Measurements from ENCODE around the gene RB1. TPM values are rescaled to one million over a fixed set of nuclear protein-coding genes. Genes with fewer than 3 reads are reported as not detected.

RB1 gene
- polyA plus RNA-seq, 3 donors, result 18.4 to 38.8 (median 29.9) TPM

- Mint-ChIP-seq H3K4me1 (peaks cover 4% of the 10 kb centered on the region), H3K4me3 (no peak overlapping the region), H3K27ac (no peak overlapping the region), H3K36me3 (no peaks in the 10 kb centered on the region), H3K9me3 (no peaks in the 10 kb centered on the region), H3K27me3 (ENCODE audit: low read depth in 3 of 3) (peaks cover 0 to 3% (median 1%) of the 10 kb centered on the region in 3 donors)
- no peak for DNase-seq
- Histone ChIP-seq H3K9me3 (replicated peaks in 1 of 2; ENCODE audit: control insufficient read depth in 1 of 2, insufficient read depth in 1 of 2, low read length in 2 of 2) (no peaks in the 10 kb centered on the region), H3K4me2 (replicated peaks; ENCODE audit: extremely low read depth, low read length, poor library complexity, severe bottlenecking) (no peak overlapping the region), H2AFZ (ENCODE audit: insufficient read depth, low read depth, low read length, poor library complexity, severe bottlenecking) (no peak overlapping the region), H3K27me3 (ENCODE audit: control insufficient read depth in 2 of 2, insufficient read depth in 2 of 2, low read length in 2 of 2) (no peaks in the 10 kb centered on the region), H3K9ac (ENCODE audit: insufficient read depth, low read length, poor library complexity, severe bottlenecking) (no peak overlapping the region), H3K27ac (ENCODE audit: low read depth in 1 of 2, low read length in 2 of 2) (no peak overlapping the region), H3K4me3 (replicated peaks in 1 of 3; ENCODE audit: low read depth in 2 of 3, low read length in 3 of 3) (no peak overlapping the region), H3K36me3 (replicated peaks in 1 of 2; ENCODE audit: control insufficient read depth in 1 of 2, insufficient read depth in 2 of 2, low read length in 2 of 2) (no peaks in the 10 kb centered on the region), H4K20me1 (ENCODE audit: insufficient read depth, low read length) (no peaks in the 10 kb centered on the region), H3K79me2 (ENCODE audit: insufficient read depth, low read length) (no peaks in the 10 kb centered on the region), H3K4me1 (ENCODE audit: control insufficient read depth in 1 of 2, insufficient read depth in 2 of 2, low read length in 2 of 2) (no peaks in the 10 kb centered on the region)
- no CpG with 5 or more reads among the region's 4 CpGs for WGBS (ENCODE audit: insufficient coverage)
- intact Hi-C loops (cut with micrococcal nuclease), result no loop called here
- no peak for TF ChIP-seq CTCF (IDR thresholded peaks at IDR 0.05)
Measured at GRCh38 chr13:48297131-48297786, 6.3 kb upstream of the RB1 start.

- H3K4me3 Mint-ChIP-seq, result no peak overlapping the region
- H3K4me2 ChIP-seq (replicated peaks; ENCODE audit: extremely low read depth, low read length, poor library complexity, severe bottlenecking), result no peak overlapping the region
- no peak overlapping the region for H3K9ac ChIP-seq (ENCODE audit: insufficient read depth, low read length, poor library complexity, severe bottlenecking)
- peaks cover 2 to 8% of the 10 kb centered on the region in 2 donors for H3K4me1 ChIP-seq (ENCODE audit: control insufficient read depth in 1 of 2, insufficient read depth in 2 of 2, low read length in 2 of 2)
- H3K36me3 ChIP-seq (replicated peaks in 1 of 2; ENCODE audit: control insufficient read depth in 1 of 2, insufficient read depth in 2 of 2, low read length in 2 of 2), result no peaks in the 10 kb centered on the region
- H3K27ac ChIP-seq (ENCODE audit: low read depth in 1 of 2, low read length in 2 of 2), result no peak overlapping the region
- no peaks in the 10 kb centered on the region for H4K20me1 ChIP-seq (ENCODE audit: insufficient read depth, low read length)
- no peak for TF ChIP-seq CTCF (IDR thresholded peaks at IDR 0.05)
- no peaks in the 10 kb centered on the region for H3K9me3 ChIP-seq (replicated peaks in 1 of 2; ENCODE audit: control insufficient read depth in 1 of 2, insufficient read depth in 1 of 2, low read length in 2 of 2)
- intact Hi-C loops (cut with micrococcal nuclease), result no loop called here
- no CpG with 5 or more reads among the region's 2 CpGs for WGBS (ENCODE audit: insufficient coverage)
- H3K27ac Mint-ChIP-seq, result no peak overlapping the region
- peaks cover 12% of the 10 kb centered on the region for H3K4me1 Mint-ChIP-seq
- no peak for DNase-seq
- no peak overlapping the region for H3K4me3 ChIP-seq (replicated peaks in 1 of 3; ENCODE audit: low read depth in 2 of 3, low read length in 3 of 3)
- peaks cover 12% of the 10 kb centered on the region for H3K79me2 ChIP-seq (ENCODE audit: insufficient read depth, low read length)
- peaks cover 0 to 3% (median under 1%) of the 10 kb centered on the region in 3 donors for H3K27me3 Mint-ChIP-seq (ENCODE audit: low read depth in 3 of 3)
- no peaks in the 10 kb centered on the region for H3K36me3 Mint-ChIP-seq
- no peak overlapping the region for H2AFZ ChIP-seq (ENCODE audit: insufficient read depth, low read depth, low read length, poor library complexity, severe bottlenecking)
- H3K27me3 ChIP-seq (ENCODE audit: control insufficient read depth in 2 of 2, insufficient read depth in 2 of 2, low read length in 2 of 2), result no peaks in the 10 kb centered on the region
- H3K9me3 Mint-ChIP-seq, result no peaks in the 10 kb centered on the region
Measured at GRCh38 chr13:48299591-48299990, 4.0 kb upstream of the RB1 start.
